ENCODE measurements around the gene SNRPE. TPM values are rescaled to one million over a fixed set of nuclear protein-coding genes. Genes with fewer than 3 reads are reported as not detected.

SNRPE gene
- total RNA-seq, 1 experiment from 2014 or later: 236 TPM

- H3K36me3 Mint-ChIP-seq (ENCODE audit: insufficient read depth, unreplicated experiment): peaks cover 96% of the 10 kb centered on the region
- H3K4me1 ChIP-seq: no peaks in the 10 kb centered on the region
- H3K36me3 ChIP-seq (ENCODE audit: control insufficient read depth, insufficient read depth, low read length): peaks cover 1% of the 10 kb centered on the region
- H3K4me1 Mint-ChIP-seq (ENCODE audit: low read depth, unreplicated experiment): no peaks in the 10 kb centered on the region
- ChIA-PET POLR2A (no interaction called here), CTCF (no interaction called here)
- peak overlapping the region; percentile 75 for H3K27ac Mint-ChIP-seq (ENCODE audit: unreplicated experiment)
- intact Hi-C loops (cut with micrococcal nuclease; ENCODE audit: unreplicated experiment): no loop called here
- no peak for TF ChIP-seq CTCF (IDR thresholded peaks at IDR 0.05; ENCODE audit: insufficient read depth in 1 of 2, low read depth in 1 of 2, low read length in 1 of 2, severe bottlenecking in 1 of 2, unreplicated experiment in 1 of 2)
- H3K4me3 Mint-ChIP-seq (ENCODE audit: unreplicated experiment): no peak overlapping the region
- no peak overlapping the region for H3K4me3 ChIP-seq (ENCODE audit: low read depth, low read length)
- no peaks in the 10 kb centered on the region for H3K9me3 Mint-ChIP-seq (ENCODE audit: unreplicated experiment)
- H3K27me3 ChIP-seq (replicated peaks; ENCODE audit: control insufficient read depth, insufficient read depth, low read length): no peaks in the 10 kb centered on the region
- DNase-seq: no peak
- H3K27me3 Mint-ChIP-seq (ENCODE audit: insufficient read depth, unreplicated experiment): no peaks in the 10 kb centered on the region
- H3K9me3 ChIP-seq: no peaks in the 10 kb centered on the region
- BruUV-seq (replicated peaks): no TSS peak
Measured at GRCh38 chr1:203839081-203839480, 22.3 kb upstream of the SNRPE start.

DNA sequence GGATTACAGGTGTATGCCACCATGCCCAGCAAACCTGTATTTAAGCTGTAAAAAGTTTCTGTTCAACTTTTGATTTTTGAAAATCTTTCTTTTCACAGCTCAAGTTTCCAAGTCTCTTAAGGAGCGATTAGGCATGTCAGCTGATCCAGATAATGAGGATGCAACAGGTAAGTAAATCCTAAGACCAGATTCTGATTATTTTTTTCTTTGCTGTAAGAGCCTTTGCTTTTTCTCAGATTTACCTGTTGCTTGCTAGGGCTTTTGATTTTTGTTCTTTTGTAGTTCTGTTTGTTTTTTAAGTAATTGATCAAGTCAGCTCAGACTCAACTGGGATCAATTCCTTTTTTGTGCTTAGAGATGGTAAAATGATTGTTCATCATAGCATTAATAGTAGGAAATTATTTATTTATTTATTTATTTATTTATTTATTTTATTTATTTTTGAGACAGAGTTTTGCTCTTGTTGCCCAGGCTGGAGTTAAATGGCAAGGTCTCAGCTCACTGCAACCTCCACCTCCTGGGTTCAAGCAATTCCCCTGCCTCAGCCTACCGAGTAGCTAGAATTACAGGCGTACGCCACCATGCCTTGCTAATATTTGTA lies 21.1 kb upstream of the SNRPE start:
- Mint-ChIP-seq H3K36me3 (ENCODE audit: insufficient read depth, unreplicated experiment) (peaks cover 95% of the 10 kb centered on the region), H3K4me3 (ENCODE audit: unreplicated experiment) (no peak overlapping the region), H3K27ac (ENCODE audit: unreplicated experiment) (no peak overlapping the region), H3K27me3 (ENCODE audit: insufficient read depth, unreplicated experiment) (no peaks in the 10 kb centered on the region), H3K4me1 (ENCODE audit: low read depth, unreplicated experiment) (no peaks in the 10 kb centered on the region), H3K9me3 (ENCODE audit: unreplicated experiment) (no peaks in the 10 kb centered on the region)
- no TSS peak for BruUV-seq (replicated peaks)
- TF ChIP-seq CTCF (IDR thresholded peaks at IDR 0.05; ENCODE audit: insufficient read depth in 1 of 2, low read depth in 1 of 2, low read length in 1 of 2, severe bottlenecking in 1 of 2, unreplicated experiment in 1 of 2): no peak
- Histone ChIP-seq H3K36me3 (ENCODE audit: control insufficient read depth, insufficient read depth, low read length) (peaks cover 1% of the 10 kb centered on the region), H3K4me3 (ENCODE audit: low read depth, low read length) (no peak overlapping the region), H3K4me1 (no peaks in the 10 kb centered on the region), H3K27me3 (replicated peaks; ENCODE audit: control insufficient read depth, insufficient read depth, low read length) (no peaks in the 10 kb centered on the region; the same call in 1 of the 2 replicates), H3K9me3 (no peaks in the 10 kb centered on the region)
- ChIA-PET POLR2A (no interaction called here), CTCF (no interaction called here)
- intact Hi-C loops (cut with micrococcal nuclease; ENCODE audit: unreplicated experiment): no loop called here
- no peak for DNase-seq

DNA sequence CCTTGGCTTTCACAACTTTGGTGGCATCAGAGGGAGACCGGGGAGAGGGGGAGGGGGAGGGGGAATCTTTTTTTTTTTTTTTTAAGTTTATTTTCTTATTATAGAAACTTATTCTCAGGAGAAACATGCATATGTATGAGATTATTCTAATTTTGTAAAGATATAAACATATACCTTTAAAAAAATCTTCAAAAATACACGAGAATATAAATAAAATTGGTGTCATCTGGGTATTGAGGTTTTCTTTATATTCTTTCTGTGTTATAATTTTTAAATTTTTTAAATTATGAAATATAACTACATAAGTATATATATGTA lies 18.9 kb upstream of the SNRPE start:
- H3K36me3 ChIP-seq (ENCODE audit: control insufficient read depth, insufficient read depth, low read length): peaks cover 3% of the 10 kb centered on the region
- no peaks in the 10 kb centered on the region; the same call in 1 of the 2 replicates for H3K27me3 ChIP-seq (replicated peaks; ENCODE audit: control insufficient read depth, insufficient read depth, low read length)
- H3K4me1 Mint-ChIP-seq (ENCODE audit: low read depth, unreplicated experiment): no peaks in the 10 kb centered on the region
- BruUV-seq (replicated peaks): no TSS peak
- intact Hi-C loops (cut with micrococcal nuclease; ENCODE audit: unreplicated experiment): no loop called here
- DNase-seq: no peak
- H3K27me3 Mint-ChIP-seq (ENCODE audit: insufficient read depth, unreplicated experiment): no peaks in the 10 kb centered on the region
- H3K36me3 Mint-ChIP-seq (ENCODE audit: insufficient read depth, unreplicated experiment): peaks cover 96% of the 10 kb centered on the region
- H3K9me3 Mint-ChIP-seq (ENCODE audit: unreplicated experiment): no peaks in the 10 kb centered on the region
- no peak for TF ChIP-seq CTCF (IDR thresholded peaks at IDR 0.05; ENCODE audit: insufficient read depth in 1 of 2, low read depth in 1 of 2, low read length in 1 of 2, severe bottlenecking in 1 of 2, unreplicated experiment in 1 of 2)
- no peak overlapping the region for H3K4me3 Mint-ChIP-seq (ENCODE audit: unreplicated experiment)
- no peak overlapping the region for H3K4me3 ChIP-seq (ENCODE audit: low read depth, low read length)
- H3K27ac Mint-ChIP-seq (ENCODE audit: unreplicated experiment): no peak overlapping the region
- H3K4me1 ChIP-seq: no peaks in the 10 kb centered on the region
- H3K9me3 ChIP-seq: no peaks in the 10 kb centered on the region
- ChIA-PET POLR2A (no interaction called here), CTCF (no interaction called here)
